KMS-11 (cell line): ENCODE results near the gene TTC38.

Experiments
- H2AFZ ChIP-seq: fragments of 200-600 bp; sonication (generic); 2 replicates; pipeline ENCODE4 v1.6.1; 2016; ENCODE audit warnings: antibody characterized with exemption, mixed run types, low read depth
- H3K27ac ChIP-seq: fragments of 200-600 bp; sonication (generic); 2 replicates; pipeline ENCODE4 v1.6.1; 2016; ENCODE audit warnings: mild to moderate bottlenecking, mixed run types
- H3K27me3 ChIP-seq: fragments of 200-600 bp; sonication (generic); 2 replicates; pipeline ENCODE4 v1.6.1; 2017; ENCODE audit warnings: mild to moderate bottlenecking, low read depth, mixed run types, moderate library complexity; ENCODE audit not compliant: insufficient read depth
- H3K36me3 ChIP-seq: fragments of 200-600 bp; sonication (generic); 2 replicates; pipeline ENCODE4 v1.6.1; 2017; ENCODE audit warnings: mild to moderate bottlenecking, mixed run types; ENCODE audit not compliant: insufficient read depth
- H3K4me1 ChIP-seq: fragments of 200-600 bp; sonication (generic); 2 replicates; pipeline ENCODE4 v1.6.1; 2016; ENCODE audit warnings: mild to moderate bottlenecking, low read depth, mixed run types; ENCODE audit not compliant: poor library complexity, severe bottlenecking
- H3K4me2 ChIP-seq: fragments of 200-600 bp; sonication (generic); 2 replicates; pipeline ENCODE4 v1.7.0; 2016; ENCODE audit warnings: mild to moderate bottlenecking, mixed run types
- H3K4me3 ChIP-seq: fragments of 200-600 bp; sonication (generic); IDR thresholded peaks from 2 replicates; pipeline ENCODE4 v1.6.1; 2017; ENCODE audit warnings: low read depth, low read length, mixed read lengths; ENCODE audit not compliant: insufficient read depth
- H3K79me2 ChIP-seq: fragments of 200-600 bp; sonication (generic); 2 replicates; pipeline ENCODE4 v1.6.1; 2016; ENCODE audit warnings: low read depth, mixed run types; ENCODE audit not compliant: insufficient read depth
- H3K9ac ChIP-seq: fragments of 200-600 bp; sonication (generic); 2 replicates; pipeline ENCODE4 v1.6.1; 2016; ENCODE audit warnings: mild to moderate bottlenecking, mixed run types
- H4K20me1 ChIP-seq: fragments of 200-600 bp; sonication (generic); 2 replicates; pipeline ENCODE4 v1.6.1; 2016; ENCODE audit warnings: mild to moderate bottlenecking, mixed run types; ENCODE audit not compliant: insufficient read depth
- CTCF ChIP-seq: fragments of 200-600 bp; sonication (generic); conservative IDR thresholded peaks from 2 replicates; pipeline ENCODE4 v1.6.1; 2017; ENCODE audit warnings: low read depth, mild to moderate bottlenecking, antibody characterized with exemption, low read length, moderate library complexity, mixed read lengths

Gene TTC38

GRCh38 chr22:46320716-46321386 lies 53.0 kb downstream of the TTC38 start:
- Histone ChIP-seq H3K4me2 (no peak overlapping the region), H3K36me3 (no peaks in the 10 kb centered on the region; the same call in 1 of the 2 replicates), H3K79me2 (no peaks in the 10 kb centered on the region), H4K20me1 (no peaks in the 10 kb centered on the region), H3K4me1 (no peaks in the 10 kb centered on the region), H3K9ac (no peak overlapping the region), H3K27ac (no peak overlapping the region), H3K4me3 (no peak overlapping the region), H3K27me3 (no peaks in the 10 kb centered on the region), H2AFZ (no peak overlapping the region)
- no peak for TF ChIP-seq CTCF

DNA sequence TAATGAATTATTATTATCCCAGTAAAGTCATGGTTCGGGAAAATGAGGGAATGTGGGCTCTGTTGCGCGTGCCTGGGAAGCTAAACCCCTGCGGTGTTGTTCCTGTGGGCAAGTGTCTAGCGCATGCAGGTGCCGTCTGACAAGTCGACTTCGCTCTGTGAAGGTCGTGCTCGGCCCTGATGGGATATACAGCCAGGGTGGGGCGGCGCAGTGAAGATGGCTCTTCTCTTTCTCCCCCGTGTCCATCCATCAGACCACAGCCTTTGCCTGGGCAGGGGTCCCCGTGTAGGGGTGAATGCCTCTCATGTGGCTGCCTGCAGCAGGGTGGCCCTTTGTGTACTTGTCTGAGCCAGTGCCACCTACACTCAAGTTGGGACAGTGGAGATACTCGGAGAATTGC lies 54.9 kb downstream of the TTC38 start:
- no peak for TF ChIP-seq CTCF
- Histone ChIP-seq H3K79me2 (no peaks in the 10 kb centered on the region), H3K36me3 (no peaks in the 10 kb centered on the region; the same call in 1 of the 2 replicates), H3K9ac (no peak overlapping the region), H3K4me1 (no peaks in the 10 kb centered on the region), H2AFZ (no peak overlapping the region), H3K4me3 (no peak overlapping the region), H3K4me2 (no peak overlapping the region), H4K20me1 (no peaks in the 10 kb centered on the region), H3K27ac (no peak overlapping the region), H3K27me3 (no peaks in the 10 kb centered on the region)

DNA sequence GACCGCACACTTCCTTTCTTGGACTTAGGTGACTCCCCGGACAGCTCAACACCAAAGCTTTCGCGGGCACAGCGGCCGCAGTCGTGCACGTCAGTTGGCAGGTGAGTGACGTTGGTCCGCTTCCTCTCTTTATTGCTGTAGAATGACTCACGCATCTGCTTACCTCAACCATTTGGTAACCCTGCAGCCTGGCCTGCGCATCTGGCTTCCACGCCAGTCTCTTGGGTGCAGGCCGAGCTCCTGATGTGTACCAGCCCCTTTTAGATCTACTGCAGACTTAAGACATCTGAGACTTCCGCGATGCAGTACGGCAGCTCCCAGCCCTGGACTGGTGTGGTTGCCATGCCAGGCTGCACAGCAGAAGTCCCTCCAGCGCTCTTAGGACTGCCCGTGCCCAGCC lies 55.4 kb downstream of the TTC38 start:
- no peak overlapping the region for H3K9ac ChIP-seq
- H3K27ac ChIP-seq, result no peak overlapping the region
- no peaks in the 10 kb centered on the region for H3K79me2 ChIP-seq
- no peaks in the 10 kb centered on the region for H3K27me3 ChIP-seq
- H3K4me2 ChIP-seq, result no peak overlapping the region
- no peaks in the 10 kb centered on the region for H4K20me1 ChIP-seq
- H3K4me3 ChIP-seq, result no peak overlapping the region
- no peak overlapping the region for H2AFZ ChIP-seq
- H3K36me3 ChIP-seq, result no peaks in the 10 kb centered on the region; the same call in 1 of the 2 replicates
- no peak for TF ChIP-seq CTCF
- H3K4me1 ChIP-seq, result no peaks in the 10 kb centered on the region

GRCh38 chr22:46326066-46326680 lies 58.4 kb downstream of the TTC38 start:
- Histone ChIP-seq H2AFZ (no peak overlapping the region), H3K4me2 (no peak overlapping the region), H4K20me1 (no peaks in the 10 kb centered on the region), H3K27ac (no peak overlapping the region), H3K79me2 (no peaks in the 10 kb centered on the region), H3K4me1 (no peaks in the 10 kb centered on the region), H3K27me3 (no peaks in the 10 kb centered on the region), H3K9ac (no peak overlapping the region), H3K36me3 (no peaks in the 10 kb centered on the region; the same call in 1 of the 2 replicates), H3K4me3 (no peak overlapping the region)
- TF ChIP-seq CTCF, result no peak
